ENCODE results near the gene GSS.
"Not testable (repeated sequence)": the region's sequence is repeated elsewhere in the genome, so short reads cannot be mapped to it uniquely, and the experiment has no call there.

Gene GSS

GRCh38 chr20:34943808-34944567 lies 11.6 kb downstream of the GSS start:
- no peak for DNase-seq

GRCh38 chr20:34942301-34942700 lies 13.3 kb downstream of the GSS start:
- no peak for DNase-seq

GRCh38 chr20:34941226-34941625 lies 14.4 kb downstream of the GSS start:
- DNase-seq, result no peak

GRCh38 chr20:34940081-34940481 lies 15.5 kb downstream of the GSS start:
- no peak for DNase-seq

GRCh38 chr20:34938466-34939163 lies 17.0 kb downstream of the GSS start:
- DNase-seq, result no peak

- DNase-seq, result no peak
These were observed 23.8 kb downstream of the GSS start for GRCh38 chr20:34931771-34932170.

GRCh38 chr20:34928411-34928810 lies 27.2 kb downstream of the GSS start:
- DNase-seq, result no peak

- DNase-seq, result no peak
These were observed 27.9 kb downstream of the GSS start for GRCh38 chr20:34927736-34928135.

GRCh38 chr20:34926581-34926980 lies 29.0 kb downstream of the GSS start:
- DNase-seq, result no peak

GRCh38 chr20:34925981-34926380 lies 29.6 kb downstream of the GSS start:
- DNase-seq, result no peak

- no peak for DNase-seq
These were observed 30.3 kb downstream of the GSS start for GRCh38 chr20:34925341-34925740.

- no peak for DNase-seq
These were observed 32.2 kb downstream of the GSS start for GRCh38 chr20:34923414-34923813.

GRCh38 chr20:34922654-34923381 lies 32.8 kb downstream of the GSS start:
- no peak for DNase-seq

- DNase-seq, result no peak
These were observed 34.2 kb downstream of the GSS start for GRCh38 chr20:34921436-34921835.

- no peak for DNase-seq
These were observed 35.6 kb downstream of the GSS start for GRCh38 chr20:34920055-34920454.

GRCh38 chr20:34916774-34917354 lies 38.7 kb downstream of the GSS start:
- no peak for DNase-seq

GRCh38 chr20:34915749-34916455 lies 39.7 kb downstream of the GSS start:
- DNase-seq, result no peak

GRCh38 chr20:34915131-34915530 lies 40.5 kb downstream of the GSS start:
- DNase-seq, result no peak

- DNase-seq, result peak; percentile 9
These were observed 47.8 kb downstream of the GSS start for GRCh38 chr20:34907616-34908469.

- DNase-seq, result no peak
These were observed 51.4 kb downstream of the GSS start for GRCh38 chr20:34904202-34904621.

GRCh38 chr20:34898731-34899130 lies 56.9 kb downstream of the GSS start:
- not testable (repeated sequence) for DNase-seq

GRCh38 chr20:34898129-34898528 lies 57.5 kb downstream of the GSS start:
- not testable (repeated sequence) for DNase-seq

Data from SHP77 treated with DMSO at 0.1 percent for 48 hours (cell line).